Measurements from ENCODE around the gene ZNF74.

GRCh38 chr22:20386972-20387371 is 7.0 kb upstream of the ZNF74 start:
- no peak for TF ChIP-seq CTCF (conservative IDR thresholded peaks at IDR 0.05 in 1 of 2, IDR thresholded peaks at IDR 0.05 in 1 of 2; ENCODE audit: low read depth in 1 of 2, low read length in 2 of 2)
- TF ChIP-seq EZH2 (IDR thresholded peaks at IDR 0.05; ENCODE audit: low read length, missing control alignments) = no peak

Data from fibroblast of lung (primary cell).